Prostate gland (tissue), 2 donors: Measurements from ENCODE around the gene PIK3C2G.

ENCODE experiments used
- POLR2AphosphoS5 ChIP-seq: sonication (generic); formaldehyde crosslinking; IDR thresholded peaks from one replicate; pipeline ENCODE4 v1.6.1; 2017; ENCODE audit warnings: antibody characterized with exemption
- TF ChIP-seq, protein P1 (sequence below), 4 experiments: fragments of 200-600 bp in 2 of 4; fragments of 450-650 bp in 2 of 4; sonication (generic) in 2 of 4; IDR thresholded peaks; 1 replicate in 3 of 4; 2 replicates in 1 of 4; pipeline ENCODE4 v1.5.1; 2016 to 2019; ENCODE audit warnings: antibody characterized with exemption in 4 of 4, mild to moderate bottlenecking in 2 of 4, moderate library complexity in 2 of 4

DNA sequence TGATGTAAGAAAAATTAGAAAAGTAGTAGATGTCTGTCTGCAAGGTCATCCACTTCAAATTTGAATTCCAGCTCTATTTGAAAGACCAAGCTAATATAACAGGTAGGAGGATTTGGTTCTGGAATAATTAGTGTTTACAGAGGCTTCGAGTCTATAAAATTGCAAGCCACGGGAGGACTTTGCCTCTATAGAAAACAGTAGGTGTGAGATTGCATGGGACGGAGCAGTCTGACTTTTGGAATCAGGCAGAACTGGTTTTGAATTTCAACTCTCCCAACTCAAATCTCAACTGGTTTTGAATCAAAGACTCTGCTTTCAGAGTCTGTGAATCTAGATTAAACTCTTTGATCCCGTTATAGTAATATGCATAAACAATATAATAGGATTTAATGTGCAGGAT, 82.4 kb downstream of the PIK3C2G start:
- TF ChIP-seq, protein P1, sequence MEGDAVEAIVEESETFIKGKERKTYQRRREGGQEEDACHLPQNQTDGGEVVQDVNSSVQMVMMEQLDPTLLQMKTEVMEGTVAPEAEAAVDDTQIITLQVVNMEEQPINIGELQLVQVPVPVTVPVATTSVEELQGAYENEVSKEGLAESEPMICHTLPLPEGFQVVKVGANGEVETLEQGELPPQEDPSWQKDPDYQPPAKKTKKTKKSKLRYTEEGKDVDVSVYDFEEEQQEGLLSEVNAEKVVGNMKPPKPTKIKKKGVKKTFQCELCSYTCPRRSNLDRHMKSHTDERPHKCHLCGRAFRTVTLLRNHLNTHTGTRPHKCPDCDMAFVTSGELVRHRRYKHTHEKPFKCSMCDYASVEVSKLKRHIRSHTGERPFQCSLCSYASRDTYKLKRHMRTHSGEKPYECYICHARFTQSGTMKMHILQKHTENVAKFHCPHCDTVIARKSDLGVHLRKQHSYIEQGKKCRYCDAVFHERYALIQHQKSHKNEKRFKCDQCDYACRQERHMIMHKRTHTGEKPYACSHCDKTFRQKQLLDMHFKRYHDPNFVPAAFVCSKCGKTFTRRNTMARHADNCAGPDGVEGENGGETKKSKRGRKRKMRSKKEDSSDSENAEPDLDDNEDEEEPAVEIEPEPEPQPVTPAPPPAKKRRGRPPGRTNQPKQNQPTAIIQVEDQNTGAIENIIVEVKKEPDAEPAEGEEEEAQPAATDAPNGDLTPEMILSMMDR (IDR thresholded peaks at IDR 0.05) = no peak
- no peak for TF ChIP-seq POLR2AphosphoS5
